ENCODE measurements around the gene ZFYVE1.

DNA sequence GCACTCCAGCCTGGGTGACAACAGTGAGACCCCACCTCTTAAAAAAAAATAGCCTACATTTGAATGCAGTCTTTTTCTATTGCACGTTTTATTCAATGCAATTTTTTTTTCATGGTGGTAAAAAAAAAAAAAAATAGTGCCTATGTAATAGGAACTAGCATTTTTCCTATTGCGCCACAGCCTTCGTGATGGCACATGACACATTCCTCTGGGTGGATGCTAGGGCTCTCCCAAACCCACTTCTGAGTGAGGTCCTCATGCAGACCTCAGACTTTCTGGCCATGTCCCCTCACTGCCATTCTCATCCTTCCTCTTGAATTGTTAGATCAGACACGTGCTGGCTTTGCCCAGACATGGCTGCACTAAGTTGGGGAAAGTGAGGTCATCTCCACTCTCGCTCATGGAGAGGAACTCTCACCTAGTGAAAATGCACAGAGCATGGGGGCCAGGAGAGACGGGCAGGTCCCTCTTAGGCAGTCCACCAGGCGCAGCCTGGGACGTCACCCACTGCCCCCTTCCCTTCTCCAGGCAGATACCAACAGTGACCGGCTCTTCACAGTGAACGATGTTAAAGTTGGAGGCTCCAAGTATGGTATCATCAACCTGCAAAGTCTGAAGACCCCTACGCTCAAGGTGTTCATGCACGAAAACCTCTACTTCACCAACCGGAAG is 81.4 kb downstream of the ZFYVE1 start:
- TF ChIP-seq EZH2 (IDR thresholded peaks at IDR 0.05) (no peak), POLR2AphosphoS5 (IDR thresholded peaks at IDR 0.05; ENCODE audit: borderline replicate concordance, low read depth, low read length) (no peak)
